Measurements from ENCODE around the gene DAPP1.

Gene DAPP1

GRCh38 chr4:99847362-99847976, 30.8 kb downstream of the DAPP1 start:
- no peak overlapping the region for H3K4me3 ChIP-seq (replicated peaks in 1 of 2; ENCODE audit: low read depth in 2 of 2, low read length in 2 of 2)
- TF ChIP-seq, protein P1, sequence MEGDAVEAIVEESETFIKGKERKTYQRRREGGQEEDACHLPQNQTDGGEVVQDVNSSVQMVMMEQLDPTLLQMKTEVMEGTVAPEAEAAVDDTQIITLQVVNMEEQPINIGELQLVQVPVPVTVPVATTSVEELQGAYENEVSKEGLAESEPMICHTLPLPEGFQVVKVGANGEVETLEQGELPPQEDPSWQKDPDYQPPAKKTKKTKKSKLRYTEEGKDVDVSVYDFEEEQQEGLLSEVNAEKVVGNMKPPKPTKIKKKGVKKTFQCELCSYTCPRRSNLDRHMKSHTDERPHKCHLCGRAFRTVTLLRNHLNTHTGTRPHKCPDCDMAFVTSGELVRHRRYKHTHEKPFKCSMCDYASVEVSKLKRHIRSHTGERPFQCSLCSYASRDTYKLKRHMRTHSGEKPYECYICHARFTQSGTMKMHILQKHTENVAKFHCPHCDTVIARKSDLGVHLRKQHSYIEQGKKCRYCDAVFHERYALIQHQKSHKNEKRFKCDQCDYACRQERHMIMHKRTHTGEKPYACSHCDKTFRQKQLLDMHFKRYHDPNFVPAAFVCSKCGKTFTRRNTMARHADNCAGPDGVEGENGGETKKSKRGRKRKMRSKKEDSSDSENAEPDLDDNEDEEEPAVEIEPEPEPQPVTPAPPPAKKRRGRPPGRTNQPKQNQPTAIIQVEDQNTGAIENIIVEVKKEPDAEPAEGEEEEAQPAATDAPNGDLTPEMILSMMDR (IDR thresholded peaks at IDR 0.05; ENCODE audit: low read depth, low read length) = no peak
- no peak for DNase-seq (ENCODE audit: low read depth in 2 of 2)

- no peak overlapping the region for H3K4me3 ChIP-seq (replicated peaks in 1 of 2; ENCODE audit: low read depth in 2 of 2, low read length in 2 of 2)
- no peak for DNase-seq (ENCODE audit: low read depth in 2 of 2)
Observed at GRCh38 chr4:99848591-99849001, 32.0 kb downstream of the DAPP1 start.

GRCh38 chr4:99852199-99852749, 35.6 kb downstream of the DAPP1 start:
- TF ChIP-seq, protein P1 (IDR thresholded peaks at IDR 0.05; ENCODE audit: low read depth, low read length) = no peak
- no peak for DNase-seq (ENCODE audit: low read depth in 2 of 2)
- no peak overlapping the region for H3K4me3 ChIP-seq (replicated peaks in 1 of 2; ENCODE audit: low read depth in 2 of 2, low read length in 2 of 2)

More at GRCh38 chr4:99848591-99849001, 32.0 kb downstream of the DAPP1 start:
- TF ChIP-seq, protein P1 (IDR thresholded peaks at IDR 0.05; ENCODE audit: low read depth, low read length) = no peak

GRCh38 chr4:99853190-99853589, 36.6 kb downstream of the DAPP1 start:
- TF ChIP-seq, protein P1 (IDR thresholded peaks at IDR 0.05; ENCODE audit: low read depth, low read length) = no peak
- DNase-seq (ENCODE audit: low read depth in 2 of 2) = no peak
- H3K4me3 ChIP-seq (replicated peaks in 1 of 2; ENCODE audit: low read depth in 2 of 2, low read length in 2 of 2) = no peak overlapping the region

DNA sequence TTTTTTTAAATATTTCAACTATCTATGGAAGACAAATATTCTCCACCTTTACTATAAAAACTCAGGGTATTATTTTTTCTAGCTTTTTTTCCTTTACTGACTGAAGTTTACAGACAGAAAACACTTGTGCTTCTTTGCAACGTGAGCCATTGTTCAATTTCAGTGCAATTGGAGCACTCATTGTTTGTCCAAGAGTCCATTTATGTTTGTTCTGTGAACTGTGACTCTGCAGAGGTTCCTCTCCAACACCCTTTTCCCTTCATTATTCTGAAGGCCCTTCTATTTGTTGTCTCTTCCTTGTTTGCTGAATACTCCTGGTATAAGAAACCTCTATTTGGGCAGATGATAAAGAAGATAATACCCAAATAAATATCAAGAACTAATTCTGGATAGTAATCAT, 37.4 kb downstream of the DAPP1 start:
- no peak for DNase-seq (ENCODE audit: low read depth in 2 of 2)
- TF ChIP-seq, protein P1 (IDR thresholded peaks at IDR 0.05; ENCODE audit: low read depth, low read length) = no peak
- H3K4me3 ChIP-seq (replicated peaks in 1 of 2; ENCODE audit: low read depth in 2 of 2, low read length in 2 of 2) = no peak overlapping the region

GRCh38 chr4:99855678-99856077, 39.1 kb downstream of the DAPP1 start:
- H3K4me3 ChIP-seq (replicated peaks in 1 of 2; ENCODE audit: low read depth in 2 of 2, low read length in 2 of 2) = no peak overlapping the region
- DNase-seq (ENCODE audit: low read depth in 2 of 2) = no peak
- TF ChIP-seq, protein P1 (IDR thresholded peaks at IDR 0.05; ENCODE audit: low read depth, low read length) = no peak
